Retinal pigment epithelial cell (primary cell): ENCODE results near the gene USP4.
"Not testable (repeated sequence)": the region's sequence is repeated elsewhere in the genome, so short reads cannot be mapped to it uniquely, and the experiment has no call there.

Experiments used
- DNase-seq: peaks from one replicate; pipeline ENCODE4 v3.0.0-alpha.2; 2010; ENCODE audit warnings: low read depth
- H3K4me3 ChIP-seq: 2 replicates; pipeline ENCODE4 v1.5.1; 2011; ENCODE audit warnings: mild to moderate bottlenecking, low read length, control low read depth, moderate library complexity
- TF ChIP-seq, protein P1 (sequence below): conservative IDR thresholded peaks from 2 replicates; pipeline ENCODE4 v1.5.1; 2011; ENCODE audit warnings: low read depth, low read length, control low read depth, inconsistent platforms

USP4 gene

DNA sequence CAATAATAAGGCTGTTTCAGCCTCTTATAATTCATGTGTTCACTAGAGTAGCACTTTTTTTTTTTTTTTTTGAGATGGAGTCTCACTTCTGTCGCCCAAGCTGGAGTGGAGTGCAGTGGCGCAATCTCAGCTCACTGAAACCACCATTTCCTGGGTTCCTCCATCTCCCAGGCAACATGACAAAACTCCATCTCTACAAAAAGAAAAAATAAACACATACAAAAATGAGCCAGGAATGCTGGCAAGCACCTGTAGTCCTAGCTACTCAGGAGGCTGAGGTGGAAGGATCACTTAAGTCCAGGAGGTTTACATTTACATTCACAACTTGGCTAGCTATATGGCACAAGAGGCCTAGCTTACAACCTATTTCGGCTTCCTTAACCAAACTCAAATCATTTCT lies 6.8 kb downstream of the USP4 start:
- TF ChIP-seq, protein P1, sequence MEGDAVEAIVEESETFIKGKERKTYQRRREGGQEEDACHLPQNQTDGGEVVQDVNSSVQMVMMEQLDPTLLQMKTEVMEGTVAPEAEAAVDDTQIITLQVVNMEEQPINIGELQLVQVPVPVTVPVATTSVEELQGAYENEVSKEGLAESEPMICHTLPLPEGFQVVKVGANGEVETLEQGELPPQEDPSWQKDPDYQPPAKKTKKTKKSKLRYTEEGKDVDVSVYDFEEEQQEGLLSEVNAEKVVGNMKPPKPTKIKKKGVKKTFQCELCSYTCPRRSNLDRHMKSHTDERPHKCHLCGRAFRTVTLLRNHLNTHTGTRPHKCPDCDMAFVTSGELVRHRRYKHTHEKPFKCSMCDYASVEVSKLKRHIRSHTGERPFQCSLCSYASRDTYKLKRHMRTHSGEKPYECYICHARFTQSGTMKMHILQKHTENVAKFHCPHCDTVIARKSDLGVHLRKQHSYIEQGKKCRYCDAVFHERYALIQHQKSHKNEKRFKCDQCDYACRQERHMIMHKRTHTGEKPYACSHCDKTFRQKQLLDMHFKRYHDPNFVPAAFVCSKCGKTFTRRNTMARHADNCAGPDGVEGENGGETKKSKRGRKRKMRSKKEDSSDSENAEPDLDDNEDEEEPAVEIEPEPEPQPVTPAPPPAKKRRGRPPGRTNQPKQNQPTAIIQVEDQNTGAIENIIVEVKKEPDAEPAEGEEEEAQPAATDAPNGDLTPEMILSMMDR: no peak
- no peak overlapping the region for H3K4me3 ChIP-seq
- no peak for DNase-seq

DNA sequence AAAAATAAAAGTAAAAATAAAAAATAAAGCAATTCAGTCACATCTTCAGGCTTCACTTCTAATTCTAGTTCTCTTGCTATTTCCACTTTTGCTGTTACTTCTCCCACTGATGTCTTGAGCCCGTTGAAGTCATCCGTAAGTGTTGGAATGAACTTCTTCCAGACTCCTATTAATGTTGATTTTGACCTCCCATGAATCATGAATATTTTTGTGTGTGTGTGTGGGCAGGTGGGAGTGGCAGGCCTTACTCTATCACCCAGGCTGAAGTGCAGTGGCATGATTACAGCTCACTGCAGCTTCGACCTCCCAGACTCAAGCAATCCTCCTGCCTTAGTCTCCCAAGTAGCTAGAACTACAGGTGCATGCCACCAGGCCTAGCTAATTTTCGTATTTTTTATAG lies 10.7 kb downstream of the USP4 start:
- no peak overlapping the region for H3K4me3 ChIP-seq
- TF ChIP-seq, protein P1: no peak
- no peak for DNase-seq

DNA sequence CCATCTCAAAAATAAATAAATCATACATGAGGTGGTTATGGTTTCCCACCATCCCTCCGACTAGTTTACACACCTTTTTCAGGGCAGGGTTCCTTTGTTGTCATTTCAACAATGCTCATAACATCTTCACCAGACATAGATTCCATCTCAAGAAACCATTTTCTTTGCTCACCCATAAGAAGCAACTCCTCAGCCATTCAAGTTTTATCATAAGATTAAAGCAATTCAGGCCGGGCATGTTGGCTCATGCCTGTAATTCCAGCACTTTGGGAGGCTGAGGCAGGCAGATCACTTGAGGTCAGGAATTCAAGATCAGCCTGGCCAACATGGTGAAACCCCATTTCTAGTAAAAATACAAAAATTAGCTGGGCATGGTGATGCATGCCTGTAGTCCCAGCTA lies 11.5 kb downstream of the USP4 start:
- not testable (repeated sequence) for H3K4me3 ChIP-seq

DNA sequence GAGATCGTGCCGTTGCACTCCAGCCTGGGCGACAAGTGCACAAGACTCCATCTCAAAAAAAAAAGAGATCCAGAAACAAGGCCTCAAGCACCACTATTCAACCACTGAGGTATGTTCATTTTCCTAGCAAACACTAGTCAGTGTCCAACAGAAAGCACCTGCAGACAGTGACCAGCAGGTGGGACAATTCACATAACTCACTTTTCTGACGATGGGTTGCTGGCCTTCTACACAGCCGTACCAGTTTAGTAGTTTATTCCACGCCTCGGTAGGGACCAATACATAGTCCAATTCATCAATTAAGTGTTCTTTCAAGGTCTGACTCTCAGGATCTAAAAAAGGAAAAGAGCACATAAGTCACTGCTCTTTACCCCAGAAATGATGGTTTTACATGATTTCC lies 12.4 kb downstream of the USP4 start:
- H3K4me3 ChIP-seq: no peak overlapping the region
- no peak for DNase-seq
- TF ChIP-seq, protein P1: peak; percentile 44

More for the DNA sequence above, 11.5 kb downstream of the USP4 start:
- not testable (repeated sequence) for DNase-seq

DNA sequence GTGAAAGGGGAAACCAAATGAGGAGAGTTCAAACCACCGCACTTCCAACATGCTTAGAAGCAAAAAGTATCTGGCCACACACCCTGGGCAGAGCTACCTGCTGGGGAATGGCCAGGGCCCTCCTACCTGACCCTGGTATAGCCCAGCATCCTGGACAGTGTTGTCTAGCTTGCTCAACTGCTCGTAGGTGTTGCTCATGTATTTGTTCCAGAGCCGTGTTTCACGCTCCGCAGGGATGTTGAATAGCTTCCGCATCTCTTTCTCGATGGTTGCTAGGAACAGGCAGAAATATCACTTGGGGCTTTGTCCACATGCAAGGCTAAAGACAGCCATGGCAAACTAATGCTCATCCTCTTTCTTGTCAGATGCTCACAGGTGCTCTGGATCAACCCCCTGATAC lies 15.1 kb downstream of the USP4 start:
- no peak for DNase-seq
- TF ChIP-seq, protein P1: no peak

DNA sequence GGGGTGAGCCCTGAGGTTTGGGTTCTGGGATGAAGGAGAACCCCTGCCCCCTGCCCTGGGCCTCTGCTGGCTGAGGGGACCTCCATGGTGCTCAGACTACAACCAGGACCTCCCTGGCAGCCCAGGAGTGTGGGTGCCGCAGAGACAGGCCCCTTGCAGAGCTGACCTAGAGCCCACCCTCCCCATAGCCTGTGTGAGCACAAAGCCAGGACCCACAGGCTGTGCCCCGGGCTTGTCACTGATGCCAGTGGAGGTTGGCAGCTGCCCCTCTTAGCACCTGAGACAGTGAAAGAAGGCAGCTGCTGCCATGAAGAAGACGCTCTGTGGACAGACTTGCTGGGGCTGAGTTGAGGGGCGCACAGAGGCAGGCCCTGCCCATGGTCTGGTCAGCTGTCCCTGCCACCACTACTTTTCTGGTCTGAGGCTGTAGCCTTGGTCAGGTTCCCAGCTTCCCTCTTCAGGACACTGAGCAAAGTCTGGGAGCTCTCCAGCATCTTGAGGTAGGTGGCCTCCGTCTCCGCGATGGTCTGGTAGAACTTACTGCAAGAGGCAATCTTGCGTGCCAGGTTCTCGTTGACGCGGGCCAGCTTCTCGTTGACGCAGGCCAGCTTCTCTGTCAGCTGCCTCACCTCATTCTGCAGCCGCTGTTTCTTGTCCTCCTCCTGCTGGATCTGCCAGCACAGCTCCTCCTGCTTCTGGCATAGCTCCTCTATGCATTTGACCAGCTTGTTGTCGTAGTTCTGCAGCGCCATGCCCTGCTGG lies 23.0 kb downstream of the USP4 start:
- no peak overlapping the region for H3K4me3 ChIP-seq
- DNase-seq: no peak
- TF ChIP-seq, protein P1: no peak

More for the DNA sequence above, 15.1 kb downstream of the USP4 start:
- H3K4me3 ChIP-seq: no peak overlapping the region

DNA sequence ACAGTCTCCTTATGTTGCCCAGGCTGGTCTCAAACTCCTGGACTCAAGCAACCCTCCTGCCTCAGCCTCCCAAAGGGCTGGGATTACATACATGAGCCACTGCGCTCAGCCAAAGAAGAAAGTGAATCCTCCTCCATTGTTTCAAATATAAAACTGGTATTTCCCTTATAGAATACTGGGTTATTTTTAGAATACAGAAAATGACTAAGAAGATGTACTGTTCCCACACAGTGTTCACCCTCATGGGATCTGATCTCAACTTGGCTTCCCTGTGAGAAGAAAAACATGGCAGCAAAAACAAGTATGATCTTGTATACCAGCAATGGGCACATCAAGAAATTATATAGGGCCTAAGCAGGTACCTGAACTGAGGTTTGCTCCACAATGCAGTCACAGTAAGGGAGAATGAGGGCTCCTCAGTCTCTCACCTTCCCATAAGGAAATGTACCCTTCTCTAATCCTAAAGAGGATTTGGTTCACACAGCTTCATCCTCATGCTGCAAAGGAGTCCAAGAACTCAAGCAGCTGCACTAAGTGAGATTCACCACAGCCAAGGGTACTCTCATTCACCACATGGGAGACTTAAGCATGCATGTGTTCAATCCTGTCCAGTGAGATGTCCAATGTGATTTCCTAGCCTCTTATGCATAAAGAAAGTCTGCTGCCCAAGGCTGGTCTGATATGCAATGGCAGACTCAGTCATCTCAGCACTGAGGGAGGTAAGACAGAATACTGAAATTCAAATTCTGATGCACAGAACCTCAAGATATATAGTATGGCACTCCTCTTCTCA lies 25.8 kb downstream of the USP4 start:
- no peak overlapping the region for H3K4me3 ChIP-seq
- TF ChIP-seq, protein P1: no peak
- DNase-seq: no peak
